Ovary (tissue), 3 donors: Measurements from ENCODE around the gene KIF3C.

Experiments
- POLR2A ChIP-seq: fragments of 450-650 bp; IDR thresholded peaks from one replicate; pipeline ENCODE4 v1.6.1; 2017; ENCODE audit warnings: antibody characterized with exemption, mild to moderate bottlenecking, moderate library complexity
- TF ChIP-seq, protein P1 (sequence below), 3 donors: fragments of 450-650 bp in 2 of 3; fragments of 200-600 bp in 1 of 3; IDR thresholded peaks; one replicate each; pipeline versions ENCODE4 v1.5.1 to v1.8.0; 2016 to 2022; ENCODE audit warnings: antibody characterized with exemption in 3 of 3, mild to moderate bottlenecking in 1 of 3
- donor health status: DM: no; HTN: no; CAD: no.

GRCh38 chr2:25912851-25913695 is 69.2 kb downstream of the KIF3C start:
- no peak for TF ChIP-seq POLR2A
- TF ChIP-seq, protein P1, sequence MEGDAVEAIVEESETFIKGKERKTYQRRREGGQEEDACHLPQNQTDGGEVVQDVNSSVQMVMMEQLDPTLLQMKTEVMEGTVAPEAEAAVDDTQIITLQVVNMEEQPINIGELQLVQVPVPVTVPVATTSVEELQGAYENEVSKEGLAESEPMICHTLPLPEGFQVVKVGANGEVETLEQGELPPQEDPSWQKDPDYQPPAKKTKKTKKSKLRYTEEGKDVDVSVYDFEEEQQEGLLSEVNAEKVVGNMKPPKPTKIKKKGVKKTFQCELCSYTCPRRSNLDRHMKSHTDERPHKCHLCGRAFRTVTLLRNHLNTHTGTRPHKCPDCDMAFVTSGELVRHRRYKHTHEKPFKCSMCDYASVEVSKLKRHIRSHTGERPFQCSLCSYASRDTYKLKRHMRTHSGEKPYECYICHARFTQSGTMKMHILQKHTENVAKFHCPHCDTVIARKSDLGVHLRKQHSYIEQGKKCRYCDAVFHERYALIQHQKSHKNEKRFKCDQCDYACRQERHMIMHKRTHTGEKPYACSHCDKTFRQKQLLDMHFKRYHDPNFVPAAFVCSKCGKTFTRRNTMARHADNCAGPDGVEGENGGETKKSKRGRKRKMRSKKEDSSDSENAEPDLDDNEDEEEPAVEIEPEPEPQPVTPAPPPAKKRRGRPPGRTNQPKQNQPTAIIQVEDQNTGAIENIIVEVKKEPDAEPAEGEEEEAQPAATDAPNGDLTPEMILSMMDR (IDR thresholded peaks at IDR 0.05), result no peak
